LNCaP clone FGC (cell line): ENCODE data around the gene ANK2.

Experiments
- DNase-seq: peaks from one replicate; pipeline ENCODE4 v3.0.0-alpha.2; 2011; ENCODE audit warnings: low read depth
- H3K4me3 ChIP-seq: 2 replicates; pipeline ENCODE4 v1.5.1; 2011; ENCODE audit warnings: mild to moderate bottlenecking, low read depth, low read length, control low read depth
- CTCF ChIP-seq: IDR thresholded peaks from 2 replicates; pipeline ENCODE4 v1.5.1; 2012; ENCODE audit warnings: mild to moderate bottlenecking; ENCODE audit not compliant: control insufficient read depth, insufficient read depth; ENCODE audit errors: extremely low read depth

ANK2 gene

DNA sequence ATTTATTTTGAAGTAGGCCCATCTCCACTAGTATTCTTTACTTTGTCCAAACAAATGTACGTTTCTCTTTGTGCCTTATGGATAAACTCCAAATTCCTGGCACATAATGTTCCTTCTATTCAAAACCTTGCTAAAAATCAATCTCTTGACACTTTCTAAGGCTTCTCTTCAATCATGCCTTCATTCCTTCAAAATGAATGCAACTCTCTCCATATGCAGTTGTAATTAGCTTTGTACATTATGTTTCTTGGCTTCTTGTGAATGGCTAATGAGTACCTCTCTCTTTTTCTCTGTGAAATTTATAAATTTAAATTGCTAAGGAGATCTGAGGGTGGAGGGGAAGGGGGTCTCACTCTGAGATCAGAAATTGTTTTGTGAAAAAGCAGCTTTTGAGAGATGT is 24.0 kb upstream of the ANK2 start:
- no peak for DNase-seq
- H3K4me3 ChIP-seq: no peak overlapping the region
- no peak for TF ChIP-seq CTCF

GRCh38 chr4:113026556-113026955 is 22.9 kb upstream of the ANK2 start:
- no peak overlapping the region for H3K4me3 ChIP-seq
- TF ChIP-seq CTCF: no peak
- DNase-seq: no peak

DNA sequence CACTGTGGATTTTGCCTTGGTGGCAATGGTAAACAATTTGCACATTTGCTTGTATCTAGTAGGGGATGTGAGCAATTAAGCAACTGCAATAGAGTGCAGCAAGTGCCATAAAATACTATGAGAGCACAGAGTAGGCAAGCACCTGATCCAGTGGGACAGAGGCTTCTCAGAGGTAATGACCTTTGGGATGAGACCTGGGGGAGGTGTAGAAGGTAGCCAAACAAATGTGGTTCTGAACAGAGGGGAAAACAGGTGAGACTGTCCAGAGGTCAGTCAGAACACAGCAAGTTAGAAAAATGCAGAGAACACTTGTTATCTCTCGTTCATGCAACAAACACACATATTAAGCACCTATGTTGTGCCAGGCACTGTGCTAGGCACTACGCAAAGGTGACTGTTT is 21.4 kb upstream of the ANK2 start:
- no peak for DNase-seq
- TF ChIP-seq CTCF: no peak
- no peak overlapping the region for H3K4me3 ChIP-seq

DNA sequence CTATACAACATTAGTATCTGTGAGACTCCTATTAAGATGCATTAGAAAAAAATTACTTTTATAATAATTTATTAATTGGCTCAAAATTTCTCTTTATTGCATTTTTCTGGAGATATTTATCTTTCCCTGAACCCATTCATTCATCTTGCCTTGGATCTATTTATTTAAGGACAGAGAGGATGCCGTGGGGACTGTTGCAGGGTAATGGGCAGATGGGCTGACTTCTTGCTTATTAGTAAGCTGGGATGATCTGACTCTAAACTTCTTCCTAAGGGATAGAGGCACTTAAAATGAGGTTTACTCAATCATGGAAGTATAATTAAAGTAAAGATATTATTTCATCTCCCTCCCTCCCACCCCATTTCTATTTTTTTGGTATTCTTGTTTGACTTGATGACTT is 18.2 kb upstream of the ANK2 start:
- H3K4me3 ChIP-seq: no peak overlapping the region
- no peak for DNase-seq
- no peak for TF ChIP-seq CTCF

GRCh38 chr4:113040793-113041192 is 8.7 kb upstream of the ANK2 start:
- TF ChIP-seq CTCF: no peak
- DNase-seq: no peak
- no peak overlapping the region for H3K4me3 ChIP-seq

DNA sequence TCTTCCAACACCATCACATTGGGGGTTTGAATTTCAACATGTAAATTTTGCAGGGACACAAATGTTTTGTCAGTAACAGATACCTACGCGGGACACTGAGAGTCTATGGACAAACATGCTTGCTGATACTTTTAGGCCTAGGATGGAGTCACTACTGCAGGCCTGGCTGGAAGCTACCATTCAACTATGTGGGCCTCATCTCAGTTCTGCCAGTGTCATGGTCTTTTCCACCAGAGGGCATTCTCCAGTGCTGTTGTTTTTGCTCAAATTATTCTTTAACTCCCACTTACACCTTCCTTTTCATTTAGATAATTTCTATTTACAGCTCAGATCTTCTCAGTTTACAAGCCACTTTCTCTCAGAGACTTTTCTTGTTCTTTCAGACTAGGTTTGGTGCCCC is 7.0 kb upstream of the ANK2 start:
- TF ChIP-seq CTCF: no peak
- no peak overlapping the region for H3K4me3 ChIP-seq
- no peak for DNase-seq

GRCh38 chr4:113043591-113043990 is 5.9 kb upstream of the ANK2 start:
- H3K4me3 ChIP-seq: no peak overlapping the region
- TF ChIP-seq CTCF: no peak
- DNase-seq: no peak
